GM23248 (cell line): ENCODE measurements around the gene GAK. TPM values are rescaled to one million over a fixed set of nuclear protein-coding genes. Genes with fewer than 3 reads are reported as not detected.

Experiments
- DNase-seq: peaks from one replicate; pipeline ENCODE4 v3.0.0-alpha.2; 2015
- H2AFZ ChIP-seq: fragments of 200-600 bp; sonication (generic); 2 replicates; pipeline ENCODE4 v1.6.1; 2016; ENCODE audit warnings: antibody characterized with exemption
- H3F3A ChIP-seq: fragments of 200-600 bp; sonication (generic); 2 replicates; pipeline ENCODE4 v1.6.1; 2016; ENCODE audit warnings: mild to moderate bottlenecking, antibody characterized with exemption, mixed run types; ENCODE audit not compliant: insufficient read depth
- H3K27ac ChIP-seq: fragments of 200-600 bp; sonication (generic); 2 replicates; pipeline ENCODE4 v1.5.1; 2016; ENCODE audit warnings: mild to moderate bottlenecking
- H3K27me3 ChIP-seq: fragments of 200-600 bp; sonication (generic); replicated peaks from 2 replicates; pipeline ENCODE4 v1.6.1; 2016; ENCODE audit warnings: mild to moderate bottlenecking; ENCODE audit not compliant: insufficient read depth
- H3K36me3 ChIP-seq: fragments of 200-600 bp; sonication (generic); 2 replicates; pipeline ENCODE4 v1.6.1; 2016; ENCODE audit warnings: low read depth, mild to moderate bottlenecking
- H3K4me1 ChIP-seq: fragments of 200-600 bp; sonication (generic); 2 replicates; pipeline ENCODE4 v1.6.1; 2016; ENCODE audit warnings: mild to moderate bottlenecking; ENCODE audit not compliant: insufficient read depth
- H3K4me2 ChIP-seq: fragments of 200-600 bp; sonication (generic); one replicate; pipeline ENCODE4 v1.6.1; 2016; ENCODE audit warnings: mild to moderate bottlenecking; ENCODE audit not compliant: unreplicated experiment
- H3K4me3 ChIP-seq: fragments of 200-600 bp; sonication (generic); 2 replicates; pipeline ENCODE4 v1.5.1; 2016; ENCODE audit warnings: mild to moderate bottlenecking
- H3K79me2 ChIP-seq: fragments of 200-600 bp; sonication (generic); 2 replicates; pipeline ENCODE4 v1.6.1; 2016; ENCODE audit warnings: mild to moderate bottlenecking; ENCODE audit not compliant: insufficient read depth
- H3K9ac ChIP-seq: fragments of 200-600 bp; sonication (generic); 2 replicates; pipeline ENCODE4 v1.6.1; 2016; ENCODE audit warnings: mild to moderate bottlenecking
- H3K9me2 ChIP-seq: fragments of 200-600 bp; sonication (generic); 2 replicates; pipeline ENCODE4 v1.6.1; 2016; ENCODE audit warnings: mixed run types, mild to moderate bottlenecking, moderate library complexity; ENCODE audit not compliant: insufficient read depth
- H3K9me3 ChIP-seq: fragments of 200-600 bp; sonication (generic); one replicate; pipeline ENCODE4 v1.6.1; 2017; ENCODE audit warnings: low read depth
- H4K20me1 ChIP-seq: fragments of 200-600 bp; sonication (generic); 2 replicates; pipeline ENCODE4 v1.6.0; 2016; ENCODE audit not compliant: insufficient read depth
- EZH2 ChIP-seq: fragments of 200-600 bp; sonication (generic); IDR thresholded peaks from 2 replicates; pipeline ENCODE4 v1.6.1; 2018; ENCODE audit warnings: antibody characterized with exemption, mild to moderate bottlenecking; ENCODE audit not compliant: insufficient read depth, poor library complexity, severe bottlenecking
- EZH2phosphoT487 ChIP-seq: fragments of 200-600 bp; sonication (generic); IDR thresholded peaks from 2 replicates; pipeline ENCODE4 v1.6.1; 2018; ENCODE audit warnings: antibody characterized with exemption, moderate library complexity, mild to moderate bottlenecking, low read depth; ENCODE audit not compliant: insufficient read depth
- WGBS, 2 experiments: methylation state at CpG; one replicate each; pipeline ENCODE4 v1.1.6; 2015 to 2017; ENCODE audit warnings: low lambda C conversion rate in 2 of 2, low coverage in 1 of 2; ENCODE audit errors: missing lambda C conversion rate in 2 of 2; 5-methylcytosine and 5-hydroxymethylcytosine counted together
- in situ Hi-C: fragments of 300-500 bp; cut with MboI; formaldehyde crosslinking; loops from 2 replicates; pipeline ENCODE4 v1.15.0; 2020
- polyA plus RNA-seq: library from polyadenylated mRNA; unstranded; fragments of >200 nt; fragmentation: Nextera tagmentation; extraction: Ambion mirVana; gene quantifications from 2 replicates; pipeline ENCODE4 v1.2.1, GENCODE V29; 2016
- total RNA-seq: library from RNA; depleted of rRNA; stranded (reverse); fragments of >200 nt; shearing (Covaris generic); gene quantifications from 2 replicates; pipeline ENCODE4 v1.2.3, GENCODE V29; 2014

The GAK gene
- total and polyA plus RNA-seq, 2 experiments from 2014 or later = 41.1 to 86.7 TPM

DNA sequence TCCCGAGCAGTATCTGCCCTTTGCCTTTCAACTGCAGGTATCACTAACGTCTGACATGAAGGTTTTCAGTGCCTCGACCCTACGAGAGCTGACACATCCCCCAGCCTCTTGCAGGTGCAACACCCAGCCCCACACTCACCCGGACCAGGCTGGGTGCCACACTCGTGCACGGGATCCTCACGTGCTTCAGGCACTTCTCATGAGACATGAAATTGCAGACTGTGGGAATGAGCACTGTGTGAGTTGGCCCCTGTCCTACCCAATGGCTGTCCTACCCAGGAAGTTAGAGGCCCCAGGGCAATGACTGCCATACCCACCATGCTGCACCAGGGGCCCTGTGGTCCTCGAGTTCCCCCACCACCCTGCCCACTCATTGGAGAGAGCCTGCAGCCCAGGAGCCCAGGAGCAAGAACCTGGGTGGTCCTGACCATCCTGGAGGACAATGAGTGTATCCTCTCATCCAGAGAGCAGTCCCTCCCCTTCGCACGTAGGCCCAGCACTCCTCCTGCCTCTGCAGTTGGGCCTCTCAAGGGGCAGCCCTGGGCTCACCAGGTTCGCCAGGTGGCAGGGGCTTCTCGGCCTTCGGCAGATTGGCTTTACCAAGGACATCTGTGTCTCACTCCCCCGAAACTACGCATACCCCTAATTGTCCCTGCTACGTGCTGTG lies 38.9 kb upstream of the GAK start:
- 75 to 80% methylated on average over 17 of the region's 17 CpGs for WGBS, 2 experiments
- H3K4me1 ChIP-seq = peaks cover 5% of the 10 kb centered on the region; the same call in 1 of the 2 replicates
- no peaks in the 10 kb centered on the region for H3K9me3 ChIP-seq
- peak; percentile 24 for DNase-seq
- TF ChIP-seq EZH2phosphoT487 = no peak
- TF ChIP-seq EZH2 = no peak
- no peaks in the 10 kb centered on the region for H4K20me1 ChIP-seq
- no peaks in the 10 kb centered on the region for H3K9me2 ChIP-seq
- H3K27me3 ChIP-seq = no peaks in the 10 kb centered on the region
- H3K4me2 ChIP-seq = no peak overlapping the region
- H3F3A ChIP-seq = no peaks in the 10 kb centered on the region
- no peak overlapping the region for H3K9ac ChIP-seq
- H3K79me2 ChIP-seq = peaks cover 14% of the 10 kb centered on the region; the same call in 1 of the 2 replicates
- no peak overlapping the region for H3K4me3 ChIP-seq
- no peak overlapping the region for H3K27ac ChIP-seq
- no peaks in the 10 kb centered on the region for H3K36me3 ChIP-seq
- H2AFZ ChIP-seq = no peak overlapping the region
- in situ Hi-C loops = no loop called here

DNA sequence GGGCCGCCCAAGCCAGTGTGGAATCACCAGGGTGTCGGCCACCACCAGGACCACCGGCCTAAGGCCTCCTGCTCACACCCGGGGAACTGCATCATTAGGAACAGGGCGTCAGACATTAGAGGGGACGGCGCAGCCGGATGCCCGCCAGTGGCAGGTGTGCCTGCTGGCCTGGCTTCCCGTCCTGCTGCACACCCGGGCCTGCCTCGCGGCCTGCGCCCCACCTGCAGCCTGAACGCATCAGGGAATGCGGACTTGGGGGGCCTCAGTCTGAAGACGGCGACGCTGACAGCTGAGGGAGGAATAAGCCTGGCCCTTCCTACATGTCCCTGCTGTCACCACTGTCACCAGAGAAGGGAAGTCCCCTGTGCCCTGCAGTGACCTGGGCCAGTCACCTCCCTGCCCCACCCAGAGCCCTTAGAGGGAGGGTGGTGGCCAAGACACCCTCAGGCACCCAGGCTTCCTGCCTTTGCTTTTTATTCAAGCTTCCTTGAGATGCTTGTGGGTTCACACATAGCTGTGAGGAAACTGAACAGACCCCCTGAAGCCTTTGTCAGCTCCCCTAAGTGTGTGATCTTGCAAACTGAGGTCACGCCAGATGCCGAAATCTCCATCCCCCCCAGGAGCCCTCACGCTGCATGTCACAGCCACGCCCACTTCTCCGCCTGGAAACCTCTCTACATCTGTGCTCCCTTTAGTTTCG lies 38.1 kb upstream of the GAK start:
- Histone ChIP-seq H3F3A (no peaks in the 10 kb centered on the region), H3K9me2 (no peaks in the 10 kb centered on the region), H3K36me3 (no peaks in the 10 kb centered on the region), H4K20me1 (no peaks in the 10 kb centered on the region), H3K4me2 (no peak overlapping the region), H3K9ac (no peak overlapping the region), H3K79me2 (peaks cover 14% of the 10 kb centered on the region; the same call in 1 of the 2 replicates), H3K9me3 (no peaks in the 10 kb centered on the region), H3K27me3 (no peaks in the 10 kb centered on the region), H3K4me1 (peaks cover 5% of the 10 kb centered on the region; the same call in 1 of the 2 replicates), H3K4me3 (no peak overlapping the region), H3K27ac (no peak overlapping the region), H2AFZ (no peak overlapping the region)
- TF ChIP-seq EZH2phosphoT487 = no peak
- TF ChIP-seq EZH2 = no peak
- WGBS, 2 experiments = 88 to 95% methylated on average over 23 to 25 of the region's 25 CpGs
- DNase-seq = no peak
- in situ Hi-C loops = no loop called here

DNA sequence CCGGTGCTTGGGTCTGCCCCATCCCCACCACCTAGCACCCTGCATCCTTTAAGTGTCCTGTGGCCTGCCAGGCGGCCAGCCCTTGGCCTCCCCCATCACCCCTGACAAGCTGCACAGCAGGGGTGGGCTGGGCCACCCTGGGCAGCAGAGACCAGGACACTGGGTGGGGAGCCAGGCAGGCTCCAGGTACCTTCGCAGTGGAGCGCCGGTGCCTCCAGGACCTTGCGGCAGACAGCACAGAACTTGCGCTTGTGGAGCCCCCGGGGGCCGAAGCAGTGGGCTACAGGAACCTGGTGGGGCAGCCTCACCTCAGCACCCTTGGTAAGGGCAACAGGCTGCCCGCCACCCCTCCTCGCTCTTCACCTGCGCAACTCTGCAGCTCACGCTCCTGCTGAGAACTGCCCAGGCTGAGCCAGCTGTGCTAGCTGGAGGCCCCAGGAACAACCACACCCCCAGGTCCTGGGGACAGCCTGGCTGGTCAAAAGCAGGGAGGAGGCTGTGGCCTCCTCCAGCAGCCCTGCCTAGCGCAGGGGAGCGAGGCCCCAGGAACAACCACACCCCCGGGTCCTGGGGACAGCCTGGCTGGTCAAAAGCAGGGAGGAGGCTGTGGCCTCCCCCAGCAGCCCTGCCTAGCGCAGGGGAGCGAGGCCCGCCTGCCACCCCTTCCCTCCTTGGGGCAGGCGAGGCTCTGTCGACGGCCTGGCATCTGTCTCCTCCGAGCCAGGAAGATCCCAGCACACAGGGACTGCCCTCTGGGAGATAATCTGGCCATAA lies 36.7 kb upstream of the GAK start:
- H3K27ac ChIP-seq = no peak overlapping the region
- H2AFZ ChIP-seq = no peak overlapping the region
- H3K79me2 ChIP-seq = peaks cover 14% of the 10 kb centered on the region; the same call in 1 of the 2 replicates
- no peak overlapping the region for H3K4me3 ChIP-seq
- H3K9me2 ChIP-seq = no peaks in the 10 kb centered on the region
- peaks cover 5% of the 10 kb centered on the region; the same call in 1 of the 2 replicates for H3K4me1 ChIP-seq
- H4K20me1 ChIP-seq = no peaks in the 10 kb centered on the region
- in situ Hi-C loops = no loop called here
- H3K27me3 ChIP-seq = no peaks in the 10 kb centered on the region
- no peak overlapping the region for H3K9ac ChIP-seq
- no peak for TF ChIP-seq EZH2
- TF ChIP-seq EZH2phosphoT487 = no peak
- no peaks in the 10 kb centered on the region for H3F3A ChIP-seq
- 82 to 92% methylated on average over 18 to 20 of the region's 23 CpGs for WGBS, 2 experiments
- H3K4me2 ChIP-seq = no peak overlapping the region
- no peak for DNase-seq
- H3K36me3 ChIP-seq = no peaks in the 10 kb centered on the region
- H3K9me3 ChIP-seq = no peaks in the 10 kb centered on the region

DNA sequence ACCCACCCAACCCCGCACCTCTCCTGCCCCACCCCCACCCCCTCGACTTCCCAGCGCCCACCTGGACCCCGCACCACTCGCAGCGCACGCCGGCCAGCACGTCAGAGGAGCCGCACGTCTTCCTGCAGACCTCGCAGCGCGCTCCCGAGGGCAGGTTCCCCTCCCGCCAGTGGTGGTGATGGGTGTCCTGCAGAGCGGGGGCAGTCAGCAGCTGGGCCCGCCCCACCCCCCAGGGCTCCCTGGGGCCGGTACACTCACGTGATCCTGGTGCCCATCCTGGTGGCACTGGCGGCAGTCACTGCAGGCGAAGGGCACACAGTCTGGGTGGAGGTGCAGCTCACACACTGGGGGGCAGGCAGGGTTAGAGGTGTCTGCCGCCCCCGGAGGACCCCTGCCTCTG lies 36.1 kb upstream of the GAK start:
- H3F3A ChIP-seq = no peaks in the 10 kb centered on the region
- in situ Hi-C loops = no loop called here
- peaks cover 5% of the 10 kb centered on the region; the same call in 1 of the 2 replicates for H3K4me1 ChIP-seq
- no peak for TF ChIP-seq EZH2phosphoT487
- TF ChIP-seq EZH2 = no peak
- no peaks in the 10 kb centered on the region for H3K9me3 ChIP-seq
- H3K9ac ChIP-seq = no peak overlapping the region
- H3K27ac ChIP-seq = no peak overlapping the region
- 72 to 80% methylated on average over 11 to 22 of the region's 24 CpGs for WGBS, 2 experiments
- H3K79me2 ChIP-seq = peaks cover 14% of the 10 kb centered on the region; the same call in 1 of the 2 replicates
- H3K36me3 ChIP-seq = no peaks in the 10 kb centered on the region
- no peak overlapping the region for H3K4me3 ChIP-seq
- H2AFZ ChIP-seq = no peak overlapping the region
- no peaks in the 10 kb centered on the region for H4K20me1 ChIP-seq
- H3K9me2 ChIP-seq = no peaks in the 10 kb centered on the region
- H3K27me3 ChIP-seq = no peaks in the 10 kb centered on the region
- no peak overlapping the region for H3K4me2 ChIP-seq
- DNase-seq = no peak
